Measurements from ENCODE around the gene SIGLECL1.

Gene SIGLECL1

DNA sequence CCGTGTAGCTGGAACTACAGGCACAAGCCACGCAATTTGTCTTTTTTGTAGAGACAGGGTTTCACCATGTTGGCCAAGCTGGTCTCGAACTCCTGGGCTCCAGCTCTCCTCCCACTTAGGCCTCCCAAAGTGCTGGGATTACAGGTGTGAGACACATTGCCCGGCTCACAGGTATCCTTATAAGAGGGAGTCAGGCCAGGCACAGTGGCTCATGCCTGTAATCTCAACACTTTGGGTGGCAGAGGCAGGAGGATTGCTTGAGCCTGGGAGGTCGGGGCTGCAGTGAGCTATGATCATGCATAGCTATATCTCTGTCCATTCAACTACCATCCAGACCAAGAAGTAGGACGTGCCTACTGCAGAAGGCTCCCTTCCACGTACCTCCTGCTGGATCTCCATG lies 50.4 kb downstream of the SIGLECL1 start:
- no peak for TF ChIP-seq EZH2phosphoT487 (IDR thresholded peaks at IDR 0.05; ENCODE audit: borderline replicate concordance, low read length)
- TF ChIP-seq, protein P1, sequence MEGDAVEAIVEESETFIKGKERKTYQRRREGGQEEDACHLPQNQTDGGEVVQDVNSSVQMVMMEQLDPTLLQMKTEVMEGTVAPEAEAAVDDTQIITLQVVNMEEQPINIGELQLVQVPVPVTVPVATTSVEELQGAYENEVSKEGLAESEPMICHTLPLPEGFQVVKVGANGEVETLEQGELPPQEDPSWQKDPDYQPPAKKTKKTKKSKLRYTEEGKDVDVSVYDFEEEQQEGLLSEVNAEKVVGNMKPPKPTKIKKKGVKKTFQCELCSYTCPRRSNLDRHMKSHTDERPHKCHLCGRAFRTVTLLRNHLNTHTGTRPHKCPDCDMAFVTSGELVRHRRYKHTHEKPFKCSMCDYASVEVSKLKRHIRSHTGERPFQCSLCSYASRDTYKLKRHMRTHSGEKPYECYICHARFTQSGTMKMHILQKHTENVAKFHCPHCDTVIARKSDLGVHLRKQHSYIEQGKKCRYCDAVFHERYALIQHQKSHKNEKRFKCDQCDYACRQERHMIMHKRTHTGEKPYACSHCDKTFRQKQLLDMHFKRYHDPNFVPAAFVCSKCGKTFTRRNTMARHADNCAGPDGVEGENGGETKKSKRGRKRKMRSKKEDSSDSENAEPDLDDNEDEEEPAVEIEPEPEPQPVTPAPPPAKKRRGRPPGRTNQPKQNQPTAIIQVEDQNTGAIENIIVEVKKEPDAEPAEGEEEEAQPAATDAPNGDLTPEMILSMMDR (IDR thresholded peaks at IDR 0.05; ENCODE audit: low read depth, low read length, poor library complexity, severe bottlenecking): no peak
- H3K79me2 ChIP-seq (ENCODE audit: control insufficient read depth, low read length): no peaks in the 10 kb centered on the region
- no peaks in the 10 kb centered on the region for H4K20me1 ChIP-seq (ENCODE audit: control insufficient read depth, insufficient read depth, low read depth, low read length)
- no peaks in the 10 kb centered on the region for H3F3A ChIP-seq (ENCODE audit: control insufficient read depth, insufficient read depth)
- no peaks in the 10 kb centered on the region for H3K4me1 ChIP-seq (ENCODE audit: control insufficient read depth, low read length)
- H3K27me3 ChIP-seq (ENCODE audit: control insufficient read depth, low read length): peaks cover 2% of the 10 kb centered on the region; the same call in 1 of the 2 replicates
- H3K9me3 ChIP-seq (ENCODE audit: control insufficient read depth, insufficient read depth, low read length): no peaks in the 10 kb centered on the region
- H3K36me3 ChIP-seq (ENCODE audit: control insufficient read depth, low read length): no peaks in the 10 kb centered on the region
- no peak overlapping the region for H3K4me2 ChIP-seq (ENCODE audit: low read length)
- H3K9me2 ChIP-seq (replicated peaks; ENCODE audit: control insufficient read depth, low read length): no peaks in the 10 kb centered on the region
- no peak overlapping the region for H3K4me3 ChIP-seq (ENCODE audit: low read length)
- H3K27ac ChIP-seq (ENCODE audit: low read depth, low read length): no peak overlapping the region

DNA sequence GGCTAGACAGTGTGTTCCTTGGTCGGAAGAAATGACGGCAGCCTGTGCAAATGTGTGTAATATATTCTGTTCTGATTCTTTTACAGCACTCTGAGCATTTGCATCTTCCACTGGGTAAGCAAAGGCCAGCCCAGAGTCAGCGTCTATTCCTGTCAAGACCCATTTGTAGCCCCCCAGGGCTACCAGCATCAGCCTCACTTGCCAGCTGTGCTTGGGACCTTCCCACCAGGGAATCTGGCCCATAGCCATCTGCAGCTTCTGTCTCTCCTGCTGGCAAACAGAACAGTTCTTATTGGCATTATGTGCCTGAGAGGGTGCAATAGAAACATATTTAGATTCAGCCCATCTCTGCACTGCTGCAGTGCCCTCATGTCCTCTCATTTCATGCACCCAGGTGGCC lies 54.6 kb downstream of the SIGLECL1 start:
- Histone ChIP-seq H3F3A (ENCODE audit: control insufficient read depth, insufficient read depth) (no peaks in the 10 kb centered on the region), H3K27me3 (ENCODE audit: control insufficient read depth, low read length) (peaks cover 2% of the 10 kb centered on the region; the same call in 1 of the 2 replicates), H3K4me2 (ENCODE audit: low read length) (no peak overlapping the region), H3K79me2 (ENCODE audit: control insufficient read depth, low read length) (no peaks in the 10 kb centered on the region), H4K20me1 (ENCODE audit: control insufficient read depth, insufficient read depth, low read depth, low read length) (no peaks in the 10 kb centered on the region), H3K9me3 (ENCODE audit: control insufficient read depth, insufficient read depth, low read length) (no peaks in the 10 kb centered on the region), H3K27ac (ENCODE audit: low read depth, low read length) (no peak overlapping the region), H3K36me3 (ENCODE audit: control insufficient read depth, low read length) (no peaks in the 10 kb centered on the region), H3K9me2 (replicated peaks; ENCODE audit: control insufficient read depth, low read length) (no peaks in the 10 kb centered on the region), H3K4me1 (ENCODE audit: control insufficient read depth, low read length) (no peaks in the 10 kb centered on the region), H3K4me3 (ENCODE audit: low read length) (no peak overlapping the region)
- TF ChIP-seq, protein P1 (IDR thresholded peaks at IDR 0.05; ENCODE audit: low read depth, low read length, poor library complexity, severe bottlenecking): no peak
- TF ChIP-seq EZH2phosphoT487 (IDR thresholded peaks at IDR 0.05; ENCODE audit: borderline replicate concordance, low read length): no peak

DNA sequence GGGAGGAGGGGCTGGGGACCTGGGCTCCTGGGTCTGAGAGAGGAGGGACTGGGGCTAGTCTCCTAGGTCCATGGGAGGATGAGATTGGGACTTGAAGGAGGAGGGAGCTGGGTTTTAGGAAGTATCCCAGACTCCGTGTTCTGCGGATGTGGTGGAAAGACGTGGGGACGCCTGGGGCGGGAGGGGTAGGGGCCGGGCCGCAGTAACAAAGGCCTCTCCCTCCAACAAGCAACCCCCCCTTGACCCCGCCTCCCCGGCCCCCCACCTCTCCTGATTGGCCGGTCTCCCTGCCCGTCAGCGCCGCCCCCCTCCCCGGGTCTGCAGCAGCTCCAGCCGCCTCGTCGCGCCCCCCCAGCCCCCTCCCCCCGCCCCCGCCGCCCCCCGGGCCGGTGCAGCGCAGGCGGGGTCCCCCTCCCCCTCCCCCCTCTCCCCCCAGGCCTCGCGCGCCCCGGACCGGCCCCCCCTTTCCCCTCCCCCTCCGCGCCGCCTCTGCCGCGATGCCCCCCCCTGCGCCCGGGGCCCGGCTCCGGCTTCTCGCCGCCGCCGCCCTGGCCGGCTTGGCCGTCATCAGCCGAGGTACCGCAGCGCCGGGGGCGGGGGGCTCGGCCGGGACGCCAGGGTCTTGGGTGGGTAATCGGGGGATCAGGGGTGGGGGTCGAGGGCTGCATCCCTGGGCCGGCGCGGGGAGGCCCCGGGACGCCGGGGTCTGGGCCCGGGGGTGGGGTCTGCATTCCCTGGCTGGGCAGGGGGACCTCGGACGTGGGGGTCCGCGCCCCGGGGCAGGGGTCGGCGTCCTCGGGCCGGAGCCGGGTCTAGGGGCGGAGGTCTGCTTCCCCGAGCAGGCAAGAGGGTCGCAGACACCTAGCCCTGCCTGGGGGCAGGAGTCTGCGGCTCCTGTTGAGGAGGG lies 60.7 kb downstream of the SIGLECL1 start, which contains the start of gene IGLON5:
Gene IGLON5, plus strand, starts transcription at position 294 of the 907 bp plus-strand sequence. Its CDS starts 204 bp downstream, at position 498.
- Histone ChIP-seq H3K36me3 (ENCODE audit: control insufficient read depth, low read length) (no peaks in the 10 kb centered on the region), H3K27ac (ENCODE audit: low read depth, low read length) (no peak within 1 kb of the TSS), H3K27me3 (ENCODE audit: control insufficient read depth, low read length) (no peaks in the 10 kb centered on the region), H3K9me2 (replicated peaks; ENCODE audit: control insufficient read depth, low read length) (no peaks in the 10 kb centered on the region), H3F3A (ENCODE audit: control insufficient read depth, insufficient read depth) (no peaks in the 10 kb centered on the region), H3K79me2 (ENCODE audit: control insufficient read depth, low read length) (no peaks in the 10 kb centered on the region), H3K9me3 (ENCODE audit: control insufficient read depth, insufficient read depth, low read length) (no peaks in the 10 kb centered on the region), H3K4me1 (ENCODE audit: control insufficient read depth, low read length) (no peaks in the 10 kb centered on the region), H3K4me3 (ENCODE audit: low read length) (no peak within 1 kb of the TSS), H3K4me2 (ENCODE audit: low read length) (no peak within 1 kb of the TSS), H4K20me1 (ENCODE audit: control insufficient read depth, insufficient read depth, low read depth, low read length) (no peaks in the 10 kb centered on the region)
- TF ChIP-seq, protein P1 (IDR thresholded peaks at IDR 0.05; ENCODE audit: low read depth, low read length, poor library complexity, severe bottlenecking): no peak
- TF ChIP-seq EZH2phosphoT487 (IDR thresholded peaks at IDR 0.05; ENCODE audit: borderline replicate concordance, low read length): no peak

Data from DOHH2 (cell line).